ENCODE results near the gene NECAB2.
A peak's percentile ranks its signal among the peaks of the same experiment; 100 is the strongest.

The NECAB2 gene

GRCh38 chr16:84027625-84028024, 59.6 kb downstream of the NECAB2 start:
- no peak for DNase-seq

DNA sequence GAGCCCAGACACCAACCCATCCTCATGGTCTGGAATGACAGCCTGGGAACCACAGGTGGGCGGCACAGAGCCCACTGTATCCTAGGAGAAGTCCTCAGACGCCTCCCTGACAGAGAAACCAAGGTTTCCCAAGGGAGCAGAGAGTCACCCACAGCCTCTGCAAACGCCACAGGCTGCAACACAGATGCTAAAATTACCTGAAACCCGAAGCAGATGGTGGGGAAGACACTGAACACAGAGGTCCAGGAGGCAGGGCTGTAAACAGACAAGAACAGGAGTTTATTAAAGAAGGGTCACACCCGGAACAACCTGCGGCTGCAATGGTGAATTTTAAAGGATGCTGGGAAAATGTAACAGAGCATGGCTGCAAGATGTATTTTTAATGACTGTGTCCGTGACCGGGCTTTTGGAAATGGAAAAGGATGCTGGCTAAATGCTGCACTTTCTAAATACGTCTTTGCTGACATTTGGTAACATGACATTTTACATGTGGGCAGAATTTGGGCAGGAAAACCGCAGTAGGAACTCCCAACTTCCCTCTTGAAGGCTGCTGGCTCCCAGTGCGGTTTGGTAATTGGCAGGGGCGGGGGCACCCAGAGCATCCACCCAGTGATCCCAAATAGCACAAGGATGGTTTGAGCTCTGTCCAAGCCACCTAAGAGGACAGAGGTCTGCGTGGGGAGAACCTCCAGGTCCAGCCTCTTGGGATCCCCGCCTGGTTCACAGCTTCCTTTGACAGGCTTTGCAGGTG, 61.4 kb downstream of the NECAB2 start:
- no peak for DNase-seq

DNA sequence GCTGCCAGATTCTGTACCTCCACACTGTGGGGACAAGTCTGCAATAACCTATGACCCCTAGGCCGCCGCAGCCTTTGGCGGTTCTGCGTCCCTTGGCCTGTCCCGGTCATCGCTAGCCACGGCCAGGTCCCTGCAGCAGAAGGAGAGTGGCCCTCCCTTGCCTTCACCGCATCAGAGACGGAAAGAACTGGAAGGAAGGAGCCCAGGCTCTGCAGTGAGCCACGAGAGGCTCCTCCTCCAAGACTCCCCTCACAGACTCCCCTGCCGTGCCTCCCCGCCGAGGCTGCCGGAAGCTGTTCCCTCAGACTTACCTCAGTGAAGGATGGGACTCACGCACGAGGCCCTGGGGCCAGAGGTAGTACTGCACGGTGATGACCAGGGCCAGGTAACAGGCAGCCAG, 63.5 kb downstream of the NECAB2 start:
- DNase-seq: no peak

DNA sequence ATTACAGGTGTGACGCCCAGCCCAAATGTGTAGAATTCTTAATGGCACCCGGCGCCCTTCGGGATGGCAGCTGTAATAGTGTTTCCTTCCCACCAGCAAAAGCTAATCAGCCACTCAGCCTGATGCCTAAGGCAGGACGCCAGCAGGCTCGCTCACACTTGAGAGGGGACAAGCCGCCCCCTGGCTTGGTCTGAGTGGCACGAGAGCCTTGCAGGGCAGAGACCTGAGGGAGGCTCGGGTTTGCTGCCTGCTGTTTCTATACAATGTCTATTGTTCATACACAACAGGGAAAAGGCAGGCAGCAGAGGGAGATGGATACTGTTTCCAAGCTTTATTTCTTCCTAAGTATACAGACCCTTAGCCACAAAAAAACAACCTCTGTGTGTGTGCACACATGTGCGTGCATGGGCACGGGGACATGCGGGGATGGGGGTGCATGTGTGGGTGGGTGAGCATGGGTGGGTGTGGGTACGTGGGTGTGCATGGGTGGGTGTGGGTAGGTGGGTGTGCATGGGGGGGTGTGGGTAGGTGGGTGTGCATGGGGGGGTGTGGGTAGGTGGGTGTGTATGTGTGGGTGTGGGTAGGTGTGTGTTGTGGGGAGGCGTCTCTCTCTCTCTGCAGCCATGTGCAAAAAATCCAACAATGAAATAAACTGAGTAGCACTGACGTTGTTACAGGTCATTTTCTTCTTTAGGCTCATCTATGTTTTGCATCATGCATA, 64.6 kb downstream of the NECAB2 start:
- DNase-seq: no peak

GRCh38 chr16:84033251-84034195, 65.5 kb downstream of the NECAB2 start:
- DNase-seq: no peak

GRCh38 chr16:84034516-84034915, 66.5 kb downstream of the NECAB2 start:
- DNase-seq: no peak

GRCh38 chr16:84036131-84036530, 68.1 kb downstream of the NECAB2 start:
- no peak for DNase-seq

GRCh38 chr16:84036982-84037425, 69.0 kb downstream of the NECAB2 start:
- DNase-seq: no peak

GRCh38 chr16:84038469-84038868, 70.4 kb downstream of the NECAB2 start:
- DNase-seq: no peak

GRCh38 chr16:84039696-84040095, 71.7 kb downstream of the NECAB2 start:
- no peak for DNase-seq

DNA sequence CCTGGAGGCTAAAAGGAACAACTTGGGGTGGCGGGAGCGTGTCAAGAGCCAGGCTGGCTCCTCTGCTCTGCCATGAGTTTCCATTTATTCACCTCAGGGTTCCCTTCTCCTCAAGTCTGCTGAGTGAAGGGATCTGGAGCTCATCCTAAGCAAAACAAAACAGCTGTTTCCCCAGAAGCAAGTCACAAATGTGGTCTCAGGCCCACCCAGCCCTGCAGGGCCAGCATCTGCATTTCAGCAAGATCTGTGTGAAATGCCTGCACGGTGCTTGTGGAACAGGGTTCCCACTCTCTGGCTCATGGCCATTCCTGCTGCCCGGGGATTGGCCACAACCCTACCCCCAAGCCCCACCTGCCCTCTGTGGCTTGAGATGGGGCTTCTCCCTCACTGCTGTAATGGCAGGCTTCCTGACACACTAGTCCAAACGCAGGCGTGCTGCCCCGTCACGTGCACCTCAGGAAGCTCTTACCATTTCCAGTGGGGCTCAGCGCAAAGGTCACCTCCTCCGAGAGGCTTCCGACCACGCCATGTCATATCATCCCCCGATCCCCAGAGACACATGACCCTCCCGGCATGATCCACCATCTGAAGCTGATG, 72.3 kb downstream of the NECAB2 start:
- DNase-seq: no peak

GRCh38 chr16:84040823-84041820, 73.1 kb downstream of the NECAB2 start:
- DNase-seq: no peak

DNA sequence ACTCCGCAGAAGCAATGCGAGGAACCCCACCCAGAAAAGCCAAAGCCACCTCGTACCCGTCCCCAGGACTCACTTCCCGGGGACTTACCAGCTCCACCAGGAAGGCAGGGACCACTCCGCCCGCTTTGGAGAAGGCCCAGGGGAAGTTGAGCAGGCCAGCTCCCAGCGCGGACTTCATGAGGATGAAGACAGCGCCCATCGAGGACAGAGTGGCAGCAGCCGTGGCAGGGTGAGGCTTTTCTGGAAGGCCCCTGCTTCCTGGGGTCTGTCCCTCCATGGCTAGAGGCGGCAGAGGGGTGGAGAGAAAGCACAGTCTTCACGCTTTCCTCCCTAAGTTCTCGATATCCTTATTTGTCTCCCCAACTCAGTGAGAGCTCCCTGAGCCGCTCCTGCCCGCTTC, 73.8 kb downstream of the NECAB2 start:
- DNase-seq: no peak

- no peak for DNase-seq
These were observed 74.3 kb downstream of the NECAB2 start, which contains the start of gene SLC38A8 for GRCh38 chr16:84042308-84042878. Gene SLC38A8, minus strand, starts transcription at chr16:84042795. Its CDS starts 638 bp downstream, at chr16:84042157.

DNA sequence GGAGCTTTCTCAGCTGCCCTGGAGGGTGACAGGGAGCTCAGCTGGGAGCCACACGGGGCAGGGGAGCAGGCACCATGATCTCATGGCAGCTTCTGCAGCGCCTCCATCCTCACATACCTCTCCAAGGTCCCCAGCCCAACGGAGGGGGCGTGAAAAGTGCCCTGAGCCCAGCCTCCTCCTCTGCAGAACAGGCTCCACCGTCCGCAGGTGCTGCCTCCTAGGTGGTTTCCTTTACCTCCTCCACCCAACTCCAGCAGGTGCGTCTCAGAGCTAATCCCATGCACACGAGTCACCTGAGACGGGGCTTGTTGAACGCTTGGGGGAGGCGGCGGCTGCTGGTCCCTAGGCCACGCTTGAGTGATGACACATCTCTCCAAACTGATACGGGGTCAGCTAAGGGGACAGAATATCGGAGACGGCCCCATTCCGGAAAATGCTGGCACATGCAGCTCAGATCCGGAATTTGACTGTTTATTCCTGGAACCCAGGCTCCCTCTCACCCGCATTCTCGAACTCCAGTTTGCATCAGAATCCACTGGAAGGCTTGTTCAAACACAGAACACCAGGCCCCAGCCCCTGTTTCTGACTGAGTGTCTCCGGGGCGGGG, 74.9 kb downstream of the NECAB2 start:
- DNase-seq: no peak

- peak; percentile 74 for DNase-seq
These were observed 75.6 kb downstream of the NECAB2 start for GRCh38 chr16:84043486-84044117.

DNA sequence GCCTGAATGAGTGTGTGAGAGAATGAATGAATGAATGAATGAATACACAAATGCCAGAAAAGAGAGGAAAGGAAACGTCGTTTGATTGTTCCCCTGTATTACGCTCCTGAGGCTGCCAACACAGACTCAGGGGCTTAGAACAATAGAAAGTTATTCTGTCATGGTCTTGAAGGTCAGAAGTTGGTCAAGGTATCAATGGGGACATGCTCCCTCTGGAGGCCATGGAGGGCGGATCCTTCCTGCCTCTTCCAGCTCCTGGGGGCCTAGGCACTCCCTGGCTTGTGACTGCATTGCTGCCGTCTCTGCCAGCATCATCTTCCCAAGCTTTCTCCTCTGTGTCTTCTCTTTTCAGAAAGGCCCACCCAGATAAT, 76.1 kb downstream of the NECAB2 start:
- peak; percentile 45 for DNase-seq

GRCh38 chr16:84045001-84045817, 77.2 kb downstream of the NECAB2 start:
- DNase-seq: no peak

DNA sequence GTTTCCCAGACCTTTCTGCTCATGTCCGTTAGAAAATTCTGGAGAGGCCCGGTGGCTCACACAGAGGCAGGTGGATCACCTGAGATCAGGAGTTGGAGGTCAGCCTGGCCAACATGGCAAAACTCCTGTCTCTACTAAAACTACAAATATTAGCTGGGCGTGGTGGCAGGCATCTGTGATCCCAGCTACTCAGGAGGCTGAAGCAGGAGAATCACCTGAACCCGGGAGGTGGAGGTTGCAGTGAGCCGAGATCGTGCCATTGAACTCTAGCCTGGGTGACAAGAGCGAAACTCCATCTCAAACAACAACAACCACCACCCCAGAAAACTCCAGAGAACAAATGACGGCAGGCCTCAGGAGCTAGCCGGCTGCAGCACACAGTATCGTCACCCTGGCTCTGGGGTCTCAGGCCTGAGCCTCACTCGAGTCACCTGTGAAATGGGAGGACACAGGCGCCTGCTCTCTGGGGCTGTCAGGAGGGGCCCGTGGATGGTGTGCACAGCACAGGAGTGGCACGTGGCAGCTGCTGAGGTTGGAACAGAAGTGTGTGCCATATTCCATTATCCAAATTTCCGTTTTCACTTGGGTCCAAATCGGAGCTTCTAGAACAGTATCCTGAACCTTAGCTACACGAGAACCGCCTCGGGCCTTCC, 77.9 kb downstream of the NECAB2 start:
- DNase-seq: no peak

Data from hematopoietic multipotent progenitor cell treated with erythropoietin and hydrocortisone succinate and interleukin-3 and kit ligand, for 8 days (in vitro differentiated cells).